Suprapubic skin (tissue), 4 donors: Measurements from ENCODE around the gene GCSAM. TPM values are rescaled to one million over a fixed set of nuclear protein-coding genes. Genes with fewer than 3 reads are reported as not detected.

Experiments used
- DNase-seq, 2 donors: peaks; one replicate each; pipeline ENCODE4 v3.0.0-alpha.2; 2019; ENCODE audit warnings: low spot score in 2 of 2
- H3K27ac ChIP-seq: fragments of 200-600 bp; sonication (generic); one replicate; pipeline ENCODE4 v1.5.1; 2019
- H3K27me3 ChIP-seq: fragments of 200-600 bp; sonication (generic); one replicate; pipeline ENCODE4 v1.5.1; 2019
- H3K36me3 ChIP-seq: fragments of 200-600 bp; sonication (generic); one replicate; pipeline ENCODE4 v1.5.1; 2019
- H3K4me1 ChIP-seq: fragments of 200-600 bp; sonication (generic); one replicate; pipeline ENCODE4 v1.5.1; 2019
- H3K4me3 ChIP-seq: fragments of 200-600 bp; sonication (generic); one replicate; pipeline ENCODE4 v1.5.1; 2019; ENCODE audit warnings: mild to moderate bottlenecking
- H3K9me3 ChIP-seq: fragments of 200-600 bp; sonication (generic); one replicate; pipeline ENCODE4 v1.5.1; 2019
- CTCF ChIP-seq, 2 donors: fragments of 200-600 bp in 1 of 2; fragments of 450-650 bp in 1 of 2; sonication (generic) in 1 of 2; IDR thresholded peaks; one replicate each; pipeline ENCODE4 v1.5.1; 2016 to 2019; ENCODE audit warnings: antibody characterized with exemption in 2 of 2, mild to moderate bottlenecking in 1 of 2, moderate library complexity in 1 of 2
- EP300 ChIP-seq: sonication (generic); formaldehyde crosslinking; IDR thresholded peaks from one replicate; pipeline ENCODE4 v1.6.1; 2017; ENCODE audit warnings: antibody characterized with exemption
- POLR2A ChIP-seq, 2 donors: fragments of 450-650 bp; IDR thresholded peaks; one replicate each; pipeline ENCODE4 v1.6.1; 2017; ENCODE audit warnings: antibody characterized with exemption in 2 of 2, mild to moderate bottlenecking in 2 of 2, moderate library complexity in 2 of 2
- POLR2AphosphoS5 ChIP-seq, 3 donors: sonication (generic); formaldehyde crosslinking; IDR thresholded peaks; one replicate each; pipeline ENCODE4 v1.6.1; 2017; ENCODE audit warnings: antibody characterized with exemption in 3 of 3
- WGBS: methylation state at CpG from one replicate; pipeline ENCODE4 v1.1.5; 2018; 5-methylcytosine and 5-hydroxymethylcytosine counted together
- total RNA-seq, 4 donors: library from RNA; depleted of rRNA; stranded (reverse); fragments of >200 nt; gene quantifications; one replicate each; pipeline ENCODE4 v1.1.0, GENCODE V29; 2016

GCSAM gene
- total RNA-seq, 4 donors from 2014 or later: 0.62 to 1.4 (median 1.3) TPM

DNA sequence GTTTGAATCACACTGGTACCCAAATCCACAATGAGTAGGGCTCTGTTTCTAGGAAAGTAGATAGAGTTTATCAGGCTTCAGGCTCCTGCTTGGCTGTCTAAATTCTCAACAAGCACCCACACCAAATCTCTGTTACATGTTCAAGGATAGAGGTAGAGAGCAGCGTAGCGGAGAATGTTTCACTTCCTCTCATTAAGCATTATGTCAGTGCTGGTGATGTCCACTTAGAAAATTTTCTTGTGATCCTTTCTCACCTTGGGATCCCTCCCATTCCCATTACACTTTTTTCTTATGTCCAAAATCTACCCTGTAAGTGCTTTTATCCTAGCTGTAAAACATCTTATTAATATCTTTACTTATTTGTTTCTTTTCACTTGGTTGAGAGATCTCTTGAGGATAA lies 34.7 kb upstream of the GCSAM start:
- no peak for DNase-seq
- H3K27ac ChIP-seq: no peak overlapping the region
- 86% methylated on average over 2 of the region's 2 CpGs for WGBS
- no peak overlapping the region for H3K4me3 ChIP-seq
- H3K27me3 ChIP-seq: no peaks in the 10 kb centered on the region
- H3K9me3 ChIP-seq: no peaks in the 10 kb centered on the region
- H3K4me1 ChIP-seq: no peaks in the 10 kb centered on the region
- TF ChIP-seq CTCF (IDR thresholded peaks at IDR 0.05): no peak
- no peak for TF ChIP-seq EP300
- TF ChIP-seq POLR2A (IDR thresholded peaks at IDR 0.05): no peak
- TF ChIP-seq POLR2AphosphoS5 (IDR thresholded peaks at IDR 0.05): no peak
- no peaks in the 10 kb centered on the region for H3K36me3 ChIP-seq

DNA sequence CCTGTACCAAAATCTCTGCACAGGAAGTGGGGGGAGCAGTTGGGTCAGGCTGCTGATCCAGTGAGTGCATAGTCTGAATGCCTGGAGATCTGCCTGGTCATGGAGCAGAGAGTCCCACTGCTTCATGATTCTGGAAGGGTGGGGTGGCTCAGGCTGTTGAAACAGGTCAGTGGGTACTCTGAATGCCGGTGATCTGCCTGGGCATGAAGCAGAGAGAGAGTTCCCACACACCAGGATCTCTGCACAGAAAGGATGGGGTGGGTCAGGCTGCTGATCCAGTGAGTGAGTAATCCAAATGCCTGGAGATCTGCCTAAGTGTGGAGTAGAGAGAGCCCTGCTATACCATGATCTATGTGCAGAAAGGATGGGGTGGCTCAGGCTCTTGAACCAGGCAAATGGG lies 16.1 kb upstream of the GCSAM start:
- no peak for DNase-seq
- WGBS: no CpG with 5 or more reads among the region's 1 CpG
- no peaks in the 10 kb centered on the region for H3K36me3 ChIP-seq
- no peaks in the 10 kb centered on the region for H3K9me3 ChIP-seq
- no peaks in the 10 kb centered on the region for H3K4me1 ChIP-seq
- TF ChIP-seq EP300: no peak
- no peak for TF ChIP-seq POLR2AphosphoS5 (IDR thresholded peaks at IDR 0.05)
- TF ChIP-seq CTCF (IDR thresholded peaks at IDR 0.05): no peak
- no peak for TF ChIP-seq POLR2A (IDR thresholded peaks at IDR 0.05)
- no peaks in the 10 kb centered on the region for H3K27me3 ChIP-seq
- no peak overlapping the region for H3K4me3 ChIP-seq
- H3K27ac ChIP-seq: no peak overlapping the region

GRCh38 chr3:112143689-112144088 lies 10.6 kb upstream of the GCSAM start:
- 72% methylated on average over 1 of the region's 1 CpG for WGBS
- no peaks in the 10 kb centered on the region for H3K4me1 ChIP-seq
- no peak for DNase-seq
- H3K36me3 ChIP-seq: no peaks in the 10 kb centered on the region
- H3K27me3 ChIP-seq: no peaks in the 10 kb centered on the region
- H3K27ac ChIP-seq: no peak overlapping the region
- H3K4me3 ChIP-seq: no peak overlapping the region
- H3K9me3 ChIP-seq: no peaks in the 10 kb centered on the region
- TF ChIP-seq POLR2A (IDR thresholded peaks at IDR 0.05) (no peak), EP300 (no peak), POLR2AphosphoS5 (IDR thresholded peaks at IDR 0.05) (no peak), CTCF (IDR thresholded peaks at IDR 0.05) (no peak)

DNA sequence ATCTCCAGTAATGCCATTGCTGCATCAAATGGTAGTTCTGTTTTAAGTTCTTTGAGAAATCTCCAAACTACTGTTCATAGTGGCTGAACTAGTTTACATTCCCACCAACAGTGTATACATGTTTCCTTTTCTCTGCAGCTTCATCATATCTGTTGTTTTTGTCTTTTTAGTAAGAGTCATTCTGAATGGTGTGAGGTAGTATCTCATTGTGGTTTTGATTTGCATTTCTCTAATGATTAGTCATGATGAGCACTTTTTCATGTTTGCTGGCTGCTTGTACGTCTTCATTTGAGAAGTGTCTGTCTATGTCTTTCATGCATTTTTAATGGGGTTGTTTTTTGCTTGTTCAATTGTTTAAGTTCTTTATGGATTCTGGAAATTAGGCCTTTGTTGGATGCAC lies 10.2 kb upstream of the GCSAM start:
- Histone ChIP-seq H3K27ac (no peak overlapping the region), H3K4me3 (no peak overlapping the region), H3K27me3 (no peaks in the 10 kb centered on the region), H3K36me3 (no peaks in the 10 kb centered on the region), H3K4me1 (no peaks in the 10 kb centered on the region), H3K9me3 (no peaks in the 10 kb centered on the region)
- DNase-seq: no peak
- TF ChIP-seq EP300 (no peak), POLR2AphosphoS5 (IDR thresholded peaks at IDR 0.05) (no peak), POLR2A (IDR thresholded peaks at IDR 0.05) (no peak), CTCF (IDR thresholded peaks at IDR 0.05) (no peak)
- WGBS: 85% methylated on average over 1 of the region's 1 CpG

DNA sequence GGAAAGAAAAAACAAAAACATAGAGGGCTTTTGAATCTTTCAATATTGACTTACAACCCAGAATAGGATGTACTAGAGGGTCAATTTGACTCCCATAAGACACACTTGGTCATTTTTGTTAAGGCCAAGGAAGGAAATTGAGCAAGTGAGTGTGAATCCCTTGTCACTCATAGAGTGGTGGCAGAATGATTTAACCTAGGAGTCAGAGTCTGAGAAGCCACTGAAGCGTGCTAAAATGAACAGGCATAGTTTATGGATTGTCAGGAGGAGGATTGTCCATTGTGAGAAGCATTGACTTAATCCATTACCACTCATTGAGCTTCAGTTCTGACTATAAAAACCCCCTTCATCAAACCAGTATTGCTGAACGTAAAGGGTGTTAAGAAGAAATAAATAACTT lies 8.2 kb upstream of the GCSAM start:
- H3K27ac ChIP-seq: no peak overlapping the region
- 93% methylated on average over 2 of the region's 2 CpGs for WGBS
- TF ChIP-seq POLR2AphosphoS5 (IDR thresholded peaks at IDR 0.05) (no peak), CTCF (IDR thresholded peaks at IDR 0.05) (no peak), POLR2A (IDR thresholded peaks at IDR 0.05) (no peak), EP300 (no peak)
- no peaks in the 10 kb centered on the region for H3K9me3 ChIP-seq
- no peak for DNase-seq
- no peak overlapping the region for H3K4me3 ChIP-seq
- no peaks in the 10 kb centered on the region for H3K27me3 ChIP-seq
- H3K4me1 ChIP-seq: no peaks in the 10 kb centered on the region
- no peaks in the 10 kb centered on the region for H3K36me3 ChIP-seq
